Uterus (tissue), 2 donors: Measurements from ENCODE around the gene CHAC1.

ENCODE experiments used
- POLR2A ChIP-seq, 2 donors: fragments of 450-650 bp; IDR thresholded peaks; one replicate each; pipeline ENCODE4 v1.6.1; 2016; ENCODE audit warnings: antibody characterized with exemption in 2 of 2, mild to moderate bottlenecking in 1 of 2, moderate library complexity in 1 of 2
- TF ChIP-seq, protein P1 (sequence below), 4 experiments: fragments of 200-600 bp in 2 of 4; fragments of 450-650 bp in 2 of 4; sonication (generic) in 2 of 4; IDR thresholded peaks; one replicate each; pipeline ENCODE4 v1.5.1; 2016 to 2019; ENCODE audit warnings: antibody characterized with exemption in 4 of 4, mild to moderate bottlenecking in 2 of 4, moderate library complexity in 1 of 4

DNA sequence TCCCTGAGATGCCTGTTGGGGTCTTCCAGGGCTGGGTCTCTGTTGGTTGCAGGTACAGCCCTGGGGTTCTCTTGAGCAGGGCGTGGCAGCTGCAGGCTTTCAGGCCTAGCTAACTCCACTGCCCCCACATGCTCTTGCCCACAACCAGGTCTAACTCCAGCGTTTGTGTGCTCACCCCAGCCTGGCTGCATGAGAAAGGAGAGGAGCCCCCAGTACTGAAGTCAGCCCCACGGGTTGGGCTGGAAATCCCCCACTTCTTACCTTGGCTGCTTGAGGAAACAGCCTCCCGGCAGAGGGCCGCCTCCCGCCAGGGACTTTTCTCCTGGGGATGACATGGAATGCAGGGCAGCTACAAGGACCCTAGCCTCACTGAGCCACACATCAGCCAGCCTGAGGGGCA, 40.8 kb upstream of the CHAC1 start:
- TF ChIP-seq, protein P1, sequence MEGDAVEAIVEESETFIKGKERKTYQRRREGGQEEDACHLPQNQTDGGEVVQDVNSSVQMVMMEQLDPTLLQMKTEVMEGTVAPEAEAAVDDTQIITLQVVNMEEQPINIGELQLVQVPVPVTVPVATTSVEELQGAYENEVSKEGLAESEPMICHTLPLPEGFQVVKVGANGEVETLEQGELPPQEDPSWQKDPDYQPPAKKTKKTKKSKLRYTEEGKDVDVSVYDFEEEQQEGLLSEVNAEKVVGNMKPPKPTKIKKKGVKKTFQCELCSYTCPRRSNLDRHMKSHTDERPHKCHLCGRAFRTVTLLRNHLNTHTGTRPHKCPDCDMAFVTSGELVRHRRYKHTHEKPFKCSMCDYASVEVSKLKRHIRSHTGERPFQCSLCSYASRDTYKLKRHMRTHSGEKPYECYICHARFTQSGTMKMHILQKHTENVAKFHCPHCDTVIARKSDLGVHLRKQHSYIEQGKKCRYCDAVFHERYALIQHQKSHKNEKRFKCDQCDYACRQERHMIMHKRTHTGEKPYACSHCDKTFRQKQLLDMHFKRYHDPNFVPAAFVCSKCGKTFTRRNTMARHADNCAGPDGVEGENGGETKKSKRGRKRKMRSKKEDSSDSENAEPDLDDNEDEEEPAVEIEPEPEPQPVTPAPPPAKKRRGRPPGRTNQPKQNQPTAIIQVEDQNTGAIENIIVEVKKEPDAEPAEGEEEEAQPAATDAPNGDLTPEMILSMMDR (IDR thresholded peaks at IDR 0.05), result no peak
- no peak for TF ChIP-seq POLR2A (IDR thresholded peaks at IDR 0.05)
